HG03108 (cell line): ENCODE measurements around the gene FYB1.

Experiments
- ATAC-seq: cut with Tn5 transposase; IDR thresholded peaks from one replicate; pipeline ENCODE4 v1.9.1; 2021; ENCODE audit warnings: moderate library complexity; ENCODE audit not compliant: unreplicated experiment

The FYB1 gene

GRCh38 chr5:39092581-39093351 is 126.6 kb downstream of the FYB1 start:
- ATAC-seq = no peak

DNA sequence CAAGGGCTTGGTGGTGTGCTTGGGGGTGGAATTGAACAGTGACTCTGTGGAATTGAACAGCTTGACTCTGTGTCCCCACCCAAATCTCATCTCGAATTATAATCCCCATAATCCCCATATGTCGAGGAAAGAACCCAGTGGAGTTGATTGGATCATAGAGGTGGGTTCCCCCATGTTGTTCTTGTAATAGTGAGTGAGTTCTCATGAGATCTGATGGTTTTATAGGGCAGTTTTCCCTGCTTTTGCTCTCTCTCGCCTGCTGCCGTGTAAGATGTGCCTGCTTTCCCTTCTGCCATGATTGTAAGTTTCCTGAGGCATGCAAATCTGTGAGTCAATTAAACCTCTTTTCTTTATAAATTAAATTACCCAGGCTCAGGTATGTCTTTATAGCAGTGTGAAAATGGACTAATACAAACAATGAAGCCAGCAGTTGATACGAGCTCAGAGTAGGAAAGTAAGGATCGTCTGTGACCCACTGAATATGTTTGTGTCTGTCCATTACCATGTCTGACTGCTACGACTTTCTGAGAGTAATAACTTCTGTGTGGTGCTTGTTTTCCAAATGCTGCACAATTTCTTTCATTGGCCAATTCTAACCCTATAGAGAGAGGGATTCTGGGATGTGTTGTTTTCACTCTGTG is 127.3 kb downstream of the FYB1 start:
- no peak for ATAC-seq

DNA sequence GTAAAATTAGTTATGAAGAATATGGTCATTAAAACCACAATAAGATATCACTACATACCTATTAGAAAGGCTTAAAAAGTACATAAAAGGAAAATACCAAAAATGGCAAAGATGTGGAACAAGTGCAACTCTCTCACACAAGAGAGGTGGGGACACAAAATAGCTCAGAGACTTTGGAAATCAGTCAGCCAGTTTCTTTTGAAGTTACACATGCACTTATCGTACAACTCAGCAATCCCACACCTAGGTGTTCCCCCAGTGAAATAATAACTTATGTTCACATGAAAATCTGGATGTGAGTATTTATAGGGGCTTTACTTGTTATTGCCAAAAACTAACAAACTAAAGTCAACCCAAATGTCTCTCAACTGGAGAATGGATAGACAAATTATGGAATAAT is 135.4 kb downstream of the FYB1 start:
- ATAC-seq = no peak

- ATAC-seq = no peak
Measured at GRCh38 chr5:39082995-39083394, 136.4 kb downstream of the FYB1 start.

DNA sequence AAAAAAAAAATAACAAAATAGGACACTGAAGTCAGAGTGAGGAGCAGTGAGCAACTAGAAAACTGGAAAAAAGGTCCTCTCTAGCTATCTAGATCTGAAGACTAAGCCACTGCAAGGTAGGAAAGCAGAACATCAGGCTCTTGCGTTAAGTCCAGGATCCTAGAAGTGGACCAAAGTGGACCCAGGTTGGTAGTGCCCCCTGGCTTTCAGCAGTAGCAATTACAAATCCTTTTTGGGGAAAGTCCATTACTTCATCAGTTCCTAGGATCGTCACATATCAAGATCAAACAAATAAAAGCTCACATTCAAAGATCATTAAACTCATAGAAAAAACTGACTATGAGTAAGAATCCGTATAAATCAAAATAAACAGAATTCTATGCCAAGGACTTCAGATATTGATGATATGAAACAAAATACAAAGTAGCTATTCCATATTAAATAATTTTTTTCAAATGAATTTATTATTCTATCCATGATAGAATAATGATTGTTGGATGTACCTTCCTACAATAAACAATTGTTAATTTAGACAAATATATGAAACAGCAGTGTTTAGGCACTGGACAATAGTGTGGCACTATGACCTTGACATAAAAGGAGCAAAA is 138.7 kb downstream of the FYB1 start:
- no peak for ATAC-seq

DNA sequence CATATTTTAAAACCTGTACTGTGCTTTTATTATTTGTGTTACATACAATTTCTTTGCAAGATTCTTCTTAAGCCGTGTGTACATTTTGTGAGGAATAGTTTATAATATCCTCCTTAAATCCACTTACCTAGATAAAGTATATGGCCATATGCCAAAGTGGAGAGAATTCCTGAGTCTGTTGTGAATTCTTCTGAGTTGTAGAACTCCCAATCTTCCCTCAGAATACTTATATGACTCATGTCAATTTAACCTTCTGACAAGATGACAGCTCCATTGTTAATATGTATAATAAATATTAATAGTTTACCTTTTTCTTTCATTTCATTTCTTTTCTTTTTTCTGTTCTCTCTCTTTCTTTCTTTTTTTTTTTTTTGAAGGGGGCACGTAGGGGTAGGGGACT is 139.2 kb downstream of the FYB1 start:
- ATAC-seq = no peak

DNA sequence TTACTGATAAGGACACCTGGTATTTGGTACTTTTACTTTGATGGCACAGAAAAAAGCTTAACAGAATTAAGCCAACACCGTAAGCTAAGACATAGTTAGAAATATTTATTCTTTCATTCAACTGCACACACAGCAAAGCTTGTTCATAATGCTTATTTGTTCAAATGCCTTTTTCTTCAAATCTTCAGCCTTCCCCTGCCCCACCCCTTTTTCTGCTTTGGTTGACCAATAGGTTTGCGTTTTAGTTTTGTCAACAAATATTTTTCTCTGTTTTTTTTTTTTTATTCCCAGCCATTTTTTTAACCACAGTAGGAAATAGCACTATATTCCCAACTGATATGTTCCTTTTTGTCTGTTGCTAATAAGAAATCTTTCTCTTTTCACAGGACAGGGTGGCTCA is 140.2 kb downstream of the FYB1 start:
- ATAC-seq = no peak

GRCh38 chr5:39076757-39077728 is 142.3 kb downstream of the FYB1 start:
- no peak for ATAC-seq

- ATAC-seq = no peak
Measured at GRCh38 chr5:39076101-39076756, 143.1 kb downstream of the FYB1 start.

GRCh38 chr5:39074017-39074814 is 145.1 kb downstream of the FYB1 start, which contains the start of gene RICTOR:
Gene RICTOR (minus strand): TSS chr5:39074399. CDS start chr5:39074377, 22 bp downstream.
- peak; percentile 57 for ATAC-seq

DNA sequence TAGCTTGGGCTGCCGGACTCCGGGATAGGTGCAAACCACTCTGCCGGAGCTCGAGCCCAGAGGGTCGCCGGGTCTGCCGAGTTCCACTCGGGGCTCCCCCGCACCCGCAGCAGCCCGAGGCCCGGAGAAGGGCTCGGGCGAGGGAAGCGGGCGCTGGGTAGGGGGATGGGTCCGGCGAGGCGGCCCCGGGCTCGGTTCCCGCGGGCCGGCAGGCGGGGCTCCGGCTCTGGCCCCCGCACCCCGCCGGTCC is 145.7 kb downstream of the FYB1 start:
- ATAC-seq = peak; percentile 24

DNA sequence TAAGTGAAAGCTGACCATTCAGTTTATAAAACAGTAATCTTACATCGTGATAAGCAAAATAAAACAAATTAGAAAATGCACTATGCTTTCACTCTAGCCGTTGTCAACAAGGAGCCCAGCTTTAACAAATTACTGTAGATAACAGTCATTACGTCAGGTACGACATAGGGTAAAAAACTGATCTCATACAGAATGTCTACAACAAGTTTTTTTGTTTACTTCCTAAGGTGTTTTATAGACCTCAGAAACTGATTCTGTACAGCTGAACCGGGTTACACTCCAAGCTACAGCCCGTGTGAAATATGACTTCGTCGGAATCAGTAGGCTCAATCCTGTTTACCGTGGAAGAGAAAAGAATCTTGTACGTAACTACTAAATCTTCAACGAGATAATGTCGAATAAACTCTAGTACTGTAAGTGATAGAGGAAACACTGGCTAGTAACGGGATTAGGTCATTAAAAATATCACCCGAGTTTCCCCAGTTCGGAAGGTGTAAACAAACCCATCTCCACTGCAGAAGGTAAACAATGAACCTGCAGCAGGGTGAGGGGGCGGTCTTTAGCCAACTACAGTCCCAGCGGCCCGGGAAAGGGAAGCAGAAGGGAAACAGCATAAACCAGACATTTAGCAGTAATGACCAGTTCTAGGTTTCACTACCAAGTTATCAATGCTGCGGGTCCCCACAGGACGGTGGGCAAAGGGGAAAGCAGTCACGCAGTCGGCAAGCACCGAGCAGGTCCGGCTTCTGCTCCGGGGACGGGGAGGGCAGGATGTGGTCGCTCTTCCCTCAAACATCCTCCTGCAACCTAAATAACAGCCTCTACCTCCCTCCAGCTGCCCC is 146.2 kb downstream of the FYB1 start:
- peak; percentile 39 for ATAC-seq

DNA sequence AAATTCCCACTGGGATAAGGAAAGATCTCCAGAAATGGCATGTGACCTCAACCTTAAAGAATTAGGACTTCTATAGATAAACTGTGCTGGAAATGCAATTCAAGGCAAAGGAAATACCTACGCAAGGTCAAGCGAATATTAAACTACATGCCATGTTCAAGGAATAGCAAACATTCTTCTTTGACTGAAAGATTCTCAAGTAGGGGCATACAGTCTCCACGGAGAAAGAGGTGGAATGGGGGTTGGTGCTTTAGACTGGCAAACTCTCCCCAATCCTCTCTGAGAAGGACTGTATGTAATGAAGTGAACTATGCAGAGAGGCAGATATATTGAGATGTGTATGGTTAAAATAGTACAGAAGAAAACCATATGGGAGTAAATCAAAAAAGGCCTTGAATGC is 151.3 kb downstream of the FYB1 start:
- ATAC-seq = no peak

DNA sequence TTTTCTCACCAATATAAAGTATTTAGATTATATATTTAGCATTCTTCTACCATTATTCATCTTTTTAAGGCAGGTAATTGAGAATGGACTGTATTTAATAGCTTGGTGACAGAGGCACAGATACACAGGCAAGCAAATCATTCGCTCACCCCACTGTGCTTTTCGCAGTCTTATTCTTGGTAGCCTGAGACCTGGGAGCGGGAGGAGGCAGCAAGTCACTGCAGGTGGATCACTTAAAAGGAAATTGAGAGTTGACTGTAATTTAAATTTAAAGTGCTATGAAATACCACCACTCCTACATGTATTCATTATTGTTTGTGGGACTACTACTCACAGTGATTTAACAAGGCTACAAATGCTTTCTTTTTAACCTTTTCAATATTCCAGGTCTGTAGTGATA is 154.9 kb downstream of the FYB1 start:
- ATAC-seq = no peak

GRCh38 chr5:39063037-39063436 is 156.3 kb downstream of the FYB1 start:
- ATAC-seq = no peak

GRCh38 chr5:39062530-39062929 is 156.8 kb downstream of the FYB1 start:
- no peak for ATAC-seq

DNA sequence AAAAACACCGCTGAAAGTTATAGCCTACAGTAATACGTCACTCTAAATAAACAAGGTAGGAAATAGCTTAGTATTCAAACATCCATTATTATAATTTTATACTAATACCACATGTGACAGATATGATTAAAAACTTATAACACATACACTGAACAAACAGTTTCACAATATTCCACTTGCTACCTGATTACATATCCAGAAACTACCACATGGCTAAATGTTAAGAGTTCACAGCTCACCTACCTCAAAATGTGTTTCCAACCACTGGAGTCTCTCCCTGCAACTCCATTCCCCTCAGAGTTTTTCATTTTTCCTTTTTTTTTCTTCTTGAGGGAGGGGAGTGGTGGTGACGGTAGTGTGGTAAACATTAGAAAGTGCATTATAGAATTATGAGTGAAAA is 157.3 kb downstream of the FYB1 start:
- no peak for ATAC-seq

GRCh38 chr5:39059064-39059463 is 160.3 kb downstream of the FYB1 start:
- ATAC-seq = no peak
